AG10803 (cell line): ENCODE data around the gene TP53I11.

Source experiments
- DNase-seq: peaks from one replicate; pipeline ENCODE4 v3.0.0; 2010; ENCODE audit warnings: low read depth
- H3K4me3 ChIP-seq: 2 replicates; pipeline ENCODE4 v1.5.1; 2011; ENCODE audit warnings: mild to moderate bottlenecking, low read length, control low read depth
- CTCF ChIP-seq: conservative IDR thresholded peaks from 2 replicates; pipeline ENCODE4 v1.5.1; 2011; ENCODE audit warnings: mild to moderate bottlenecking, low read length, control low read depth, inconsistent platforms

Gene TP53I11

GRCh38 chr11:44923806-44924205 lies 26.9 kb downstream of the TP53I11 start:
- H3K4me3 ChIP-seq = no peak overlapping the region
- no peak for DNase-seq
- no peak for TF ChIP-seq CTCF

DNA sequence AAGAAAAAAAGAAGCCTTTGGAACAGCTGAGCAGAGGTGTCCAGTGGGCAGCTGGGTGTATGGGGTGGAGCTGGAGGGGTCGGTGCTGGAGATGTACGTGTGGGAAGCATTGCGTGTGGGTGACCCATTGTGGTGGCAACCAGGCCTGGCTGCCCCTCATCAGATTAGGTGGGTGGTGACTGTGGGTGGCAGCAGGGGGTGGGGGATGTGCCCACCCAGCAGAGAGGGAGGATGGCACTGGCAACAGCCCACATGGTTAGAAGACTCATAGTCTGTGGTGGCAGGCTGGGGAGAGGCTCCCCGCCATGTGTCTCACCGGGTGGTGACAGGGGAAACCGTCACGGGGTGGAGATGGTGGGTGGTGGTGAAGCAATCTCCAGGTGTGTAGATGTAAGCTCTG lies 27.6 kb downstream of the TP53I11 start:
- no peak for TF ChIP-seq CTCF
- no peak for DNase-seq
- no peak overlapping the region for H3K4me3 ChIP-seq

DNA sequence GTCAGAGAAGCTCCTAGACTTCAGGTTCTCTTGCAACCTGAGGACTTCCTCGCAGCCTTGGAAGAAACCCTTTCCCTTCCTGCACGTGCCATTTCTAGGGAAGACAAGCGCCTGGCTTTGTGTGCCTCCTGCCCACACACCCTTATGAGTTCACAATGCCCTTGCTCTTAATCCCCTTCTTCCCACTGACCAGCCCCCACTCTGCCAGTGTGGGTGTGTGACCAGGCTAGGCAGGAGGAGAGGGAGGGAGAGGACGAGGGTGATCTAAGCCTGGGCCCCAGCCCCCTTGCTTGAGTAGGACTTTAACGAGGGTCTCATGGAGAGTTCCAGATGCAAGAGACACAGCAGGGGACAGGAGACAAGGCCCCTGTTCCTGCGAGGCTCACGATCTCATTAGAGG lies 30.2 kb downstream of the TP53I11 start:
- TF ChIP-seq CTCF = no peak
- no peak for DNase-seq
- H3K4me3 ChIP-seq = no peak overlapping the region

- DNase-seq = no peak
- no peak for TF ChIP-seq CTCF
- no peak overlapping the region for H3K4me3 ChIP-seq
Observed at GRCh38 chr11:44917741-44918140, 32.9 kb downstream of the TP53I11 start.

DNA sequence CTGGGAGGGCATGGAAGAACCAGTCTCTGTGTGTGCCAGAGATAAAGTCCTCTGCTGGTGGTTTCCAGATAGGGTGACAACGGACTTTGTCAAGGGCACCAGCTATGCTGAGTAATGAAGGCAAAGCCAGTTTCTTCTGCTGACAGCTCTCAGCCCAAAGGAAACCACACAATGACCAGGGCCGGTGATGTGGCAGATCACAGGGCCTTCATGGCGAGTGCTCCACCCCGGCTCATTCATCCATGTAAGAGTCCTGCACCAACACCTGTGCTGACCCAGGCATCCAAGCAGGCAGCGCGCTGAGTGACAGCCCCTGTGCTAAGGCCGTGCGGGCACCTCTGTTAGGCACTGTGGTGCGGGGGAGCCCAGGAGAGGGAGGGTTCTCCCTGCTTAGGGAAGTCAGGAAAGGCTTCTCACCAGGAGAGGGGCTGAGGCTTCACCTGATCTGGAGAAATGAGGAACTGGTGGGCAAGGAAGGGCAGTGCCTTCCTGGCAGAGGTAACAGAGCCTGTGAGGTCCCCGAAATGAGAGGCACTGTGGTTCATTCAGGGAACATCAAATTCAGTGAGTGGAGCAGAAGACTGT lies 33.8 kb downstream of the TP53I11 start:
- H3K4me3 ChIP-seq = no peak overlapping the region
- DNase-seq = no peak
- TF ChIP-seq CTCF = no peak

DNA sequence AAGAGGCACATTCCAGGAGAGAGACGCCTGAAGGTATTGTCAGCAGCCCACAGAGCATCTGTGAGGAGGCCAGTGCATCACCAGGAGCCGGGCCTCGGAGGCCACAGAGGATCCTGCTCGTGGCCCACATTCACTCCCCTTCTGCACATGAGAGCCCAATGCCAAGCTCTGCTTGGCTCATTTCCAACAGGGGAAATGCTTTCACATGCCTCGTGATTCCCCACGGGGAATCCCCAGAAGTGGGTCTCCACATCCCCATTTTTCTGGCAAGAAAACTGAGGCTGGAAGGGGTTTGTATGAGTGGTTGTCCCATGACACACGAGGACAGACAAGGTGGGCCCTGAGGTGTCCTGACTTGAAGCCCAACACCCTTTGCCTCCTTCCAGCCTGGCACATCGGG lies 34.4 kb downstream of the TP53I11 start:
- DNase-seq = no peak
- H3K4me3 ChIP-seq = no peak overlapping the region
- no peak for TF ChIP-seq CTCF

DNA sequence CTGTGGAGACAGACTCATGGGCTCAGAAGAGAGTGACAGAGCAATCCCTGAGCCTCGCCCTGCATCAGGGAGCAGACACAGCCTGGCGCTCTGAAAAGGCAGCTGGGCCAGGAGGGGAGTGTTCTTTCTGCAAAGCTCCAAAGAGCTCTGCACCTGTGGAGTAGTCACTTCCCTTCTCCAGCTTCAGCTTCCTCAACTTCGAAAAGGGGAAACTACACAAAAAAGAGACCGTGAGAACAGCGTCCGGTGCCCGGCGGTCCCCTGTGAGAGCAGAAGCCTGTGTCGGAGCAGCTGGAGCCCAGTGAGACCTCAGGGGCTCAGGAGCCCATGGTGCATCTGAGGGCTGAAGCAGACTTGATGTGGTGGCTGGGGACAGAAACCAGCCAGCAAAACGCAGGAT lies 35.1 kb downstream of the TP53I11 start:
- no peak for TF ChIP-seq CTCF
- DNase-seq = no peak

More for the DNA sequence above, 35.1 kb downstream of the TP53I11 start:
- no peak overlapping the region for H3K4me3 ChIP-seq
